Vagina (tissue), 2 donors: ENCODE data around the gene SLC35G6. TPM values are rescaled to one million over a fixed set of nuclear protein-coding genes. Genes with fewer than 3 reads are reported as not detected.

Experiments
- DNase-seq, 2 donors: peaks; one replicate each; pipeline ENCODE4 v3.0.0-alpha.2; 2017; ENCODE audit errors: extremely low spot score in 2 of 2
- H3K27ac ChIP-seq: fragments of 200-600 bp; sonication (generic); one replicate; pipeline ENCODE4 v1.5.1; 2019
- H3K27me3 ChIP-seq: fragments of 200-600 bp; sonication (generic); one replicate; pipeline ENCODE4 v1.5.1; 2019
- H3K36me3 ChIP-seq, 2 donors: fragments of 200-600 bp; sonication (generic); one replicate each; pipeline ENCODE4 v1.5.1; 2017 to 2019
- H3K4me1 ChIP-seq: fragments of 200-600 bp; sonication (generic); one replicate; pipeline ENCODE4 v1.5.1; 2019
- H3K4me3 ChIP-seq, 2 donors: fragments of 200-600 bp; sonication (generic); 1 replicate in 1 of 2; 2 replicates in 1 of 2; pipeline ENCODE4 v1.5.1; 2016 to 2019
- H3K9me3 ChIP-seq: fragments of 200-600 bp; sonication (generic); one replicate; pipeline ENCODE4 v1.5.1; 2019
- CTCF ChIP-seq, 3 experiments: fragments of 450-650 bp in 2 of 3; fragments of 200-600 bp in 1 of 3; sonication (generic) in 1 of 3; IDR thresholded peaks; one replicate each; pipeline ENCODE4 v1.5.1; 2017 to 2019; ENCODE audit warnings: antibody characterized with exemption in 3 of 3, mild to moderate bottlenecking in 2 of 3, moderate library complexity in 2 of 3
- POLR2A ChIP-seq, 2 donors: fragments of 450-650 bp; IDR thresholded peaks; one replicate each; pipeline ENCODE4 v1.6.1; 2017; ENCODE audit warnings: antibody characterized with exemption in 2 of 2, mild to moderate bottlenecking in 2 of 2, moderate library complexity in 2 of 2
- POLR2AphosphoS5 ChIP-seq, 2 donors: sonication (generic); formaldehyde crosslinking; IDR thresholded peaks; one replicate each; pipeline ENCODE4 v1.9.0; 2017; ENCODE audit warnings: antibody characterized with exemption in 2 of 2, mild to moderate bottlenecking in 2 of 2, low read depth in 1 of 2; ENCODE audit not compliant: insufficient read depth in 1 of 2
- intact Hi-C: fragments of 100-400 bp; cut with DNase I; formaldehyde crosslinking; loops from one replicate; pipeline ENCODE4 v1.15.1; 2023
- total RNA-seq: library from RNA; depleted of rRNA; stranded (reverse); fragments of >200 nt; gene quantifications from one replicate; pipeline ENCODE4 v1.2.3, GENCODE V29; 2016

The SLC35G6 gene
- total RNA-seq, 1 donor from 2014 or later: not detected

- no peak overlapping the region for H3K4me3 ChIP-seq
- H3K4me1 ChIP-seq: peaks cover 5% of the 10 kb centered on the region
- TF ChIP-seq POLR2A (IDR thresholded peaks at IDR 0.05) (no peak), POLR2AphosphoS5 (IDR thresholded peaks at IDR 0.05; ENCODE audit: insufficient read depth in 1 of 2, low read depth in 1 of 2) (no peak), CTCF (IDR thresholded peaks at IDR 0.05) (no peak)
- intact Hi-C loops: loop anchor here (5.0 kb wide), 1 partner anchor 46 kb away; the partner anchor contains the start of gene SENP3
- H3K36me3 ChIP-seq: peaks cover 0 to 35% of the 10 kb centered on the region in 2 donors
- H3K9me3 ChIP-seq: no peaks in the 10 kb centered on the region
- no peak overlapping the region for H3K27ac ChIP-seq
- no peak for DNase-seq
- no peaks in the 10 kb centered on the region for H3K27me3 ChIP-seq
Measured at GRCh38 chr17:7515911-7516610, 34.8 kb downstream of the SLC35G6 start.

GRCh38 chr17:7523033-7523432, 41.8 kb downstream of the SLC35G6 start:
- no peak for DNase-seq
- Histone ChIP-seq H3K9me3 (no peaks in the 10 kb centered on the region), H3K4me1 (no peaks in the 10 kb centered on the region), H3K27me3 (no peaks in the 10 kb centered on the region), H3K36me3 (no peaks in the 10 kb centered on the region), H3K4me3 (no peak overlapping the region), H3K27ac (no peak overlapping the region)
- intact Hi-C loops: no loop called here
- TF ChIP-seq POLR2AphosphoS5 (IDR thresholded peaks at IDR 0.05; ENCODE audit: insufficient read depth in 1 of 2, low read depth in 1 of 2) (no peak), CTCF (IDR thresholded peaks at IDR 0.05) (no peak), POLR2A (IDR thresholded peaks at IDR 0.05) (no peak)

GRCh38 chr17:7528842-7529241, 47.6 kb downstream of the SLC35G6 start:
- H3K9me3 ChIP-seq: no peaks in the 10 kb centered on the region
- H3K27ac ChIP-seq: no peak overlapping the region
- no peaks in the 10 kb centered on the region for H3K27me3 ChIP-seq
- no peaks in the 10 kb centered on the region for H3K4me1 ChIP-seq
- no peaks in the 10 kb centered on the region for H3K36me3 ChIP-seq
- intact Hi-C loops: no loop called here
- no peak overlapping the region for H3K4me3 ChIP-seq
- DNase-seq: no peak
- TF ChIP-seq CTCF (IDR thresholded peaks at IDR 0.05) (no peak), POLR2A (IDR thresholded peaks at IDR 0.05) (no peak), POLR2AphosphoS5 (IDR thresholded peaks at IDR 0.05; ENCODE audit: insufficient read depth in 1 of 2, low read depth in 1 of 2) (no peak)

GRCh38 chr17:7530023-7530900, 49.0 kb downstream of the SLC35G6 start:
- H3K27ac ChIP-seq: no peak overlapping the region
- H3K4me3 ChIP-seq: no peak overlapping the region
- intact Hi-C loops: no loop called here
- no peaks in the 10 kb centered on the region for H3K4me1 ChIP-seq
- H3K27me3 ChIP-seq: no peaks in the 10 kb centered on the region
- H3K36me3 ChIP-seq: no peaks in the 10 kb centered on the region
- no peaks in the 10 kb centered on the region for H3K9me3 ChIP-seq
- no peak for DNase-seq
- TF ChIP-seq POLR2AphosphoS5 (IDR thresholded peaks at IDR 0.05; ENCODE audit: insufficient read depth in 1 of 2, low read depth in 1 of 2) (no peak), POLR2A (IDR thresholded peaks at IDR 0.05) (no peak), CTCF (IDR thresholded peaks at IDR 0.05) (no peak)

Other genes starting within 250 kb of the SLC35G6 start
- 53.0 TPM for gene DVL2, start 246.9 kb upstream of the SLC35G6 start, total RNA-seq
- gene PHF23, start 242.0 kb upstream of the SLC35G6 start, total RNA-seq: 24.8 TPM
- 395 TPM for gene GABARAP, start 239.0 kb upstream of the SLC35G6 start, total RNA-seq
- gene CTDNEP1, start 229.7 kb upstream of the SLC35G6 start, total RNA-seq: 64.6 TPM
- 30.9 TPM for gene ELP5, start 229.2 kb upstream of the SLC35G6 start, total RNA-seq
- gene CLDN7, start 219.0 kb upstream of the SLC35G6 start, total RNA-seq: 75.9 TPM
- gene SLC2A4, start 199.7 kb upstream of the SLC35G6 start, total RNA-seq: 3.2 TPM
- gene YBX2, start 186.8 kb upstream of the SLC35G6 start, total RNA-seq: 0.25 TPM
- gene EIF5A, start 173.8 kb upstream of the SLC35G6 start, total RNA-seq: 238 TPM
- gene GPS2, start 166.1 kb upstream of the SLC35G6 start, total RNA-seq: 51.1 TPM
- gene NEURL4, start 152.1 kb upstream of the SLC35G6 start, total RNA-seq: 22.6 TPM
- gene ACAP1, start 144.9 kb upstream of the SLC35G6 start, total RNA-seq: 7.6 TPM
- gene KCTD11, start 129.3 kb upstream of the SLC35G6 start, total RNA-seq: 12.5 TPM
- gene TMEM95, start 126.3 kb upstream of the SLC35G6 start, total RNA-seq: not detected
- 10.1 TPM for gene TNK1, start 100.4 kb upstream of the SLC35G6 start, total RNA-seq
- 37.1 TPM for gene PLSCR3, start 86.9 kb upstream of the SLC35G6 start, total RNA-seq
- gene TMEM256, start 77.3 kb upstream of the SLC35G6 start, total RNA-seq: 118 TPM
- gene NLGN2, start 73.6 kb upstream of the SLC35G6 start, total RNA-seq: 25.5 TPM
- not detected for gene SPEM1, start 61.1 kb upstream of the SLC35G6 start, total RNA-seq
- gene SPEM2, start 55.8 kb upstream of the SLC35G6 start, total RNA-seq: not detected
- not detected for gene SPEM3, start 52.6 kb upstream of the SLC35G6 start, total RNA-seq
- gene TMEM102, start 46.0 kb upstream of the SLC35G6 start, total RNA-seq: 9.8 TPM
- gene FGF11, start 41.9 kb upstream of the SLC35G6 start, total RNA-seq: 10.8 TPM
- gene CHRNB1, start 36.4 kb upstream of the SLC35G6 start, total RNA-seq: 5.9 TPM
- gene ZBTB4, start 1.8 kb upstream of the SLC35G6 start, total RNA-seq: 38.1 TPM
- gene POLR2A, start 2.9 kb downstream of the SLC35G6 start, total RNA-seq: 118 TPM
- 60.6 TPM for gene TNFSF12, start 67.6 kb downstream of the SLC35G6 start, total RNA-seq
- 20.1 TPM for gene TNFSF13, start 77.3 kb downstream of the SLC35G6 start, total RNA-seq
- gene SENP3, start 80.5 kb downstream of the SLC35G6 start, total RNA-seq: 60.2 TPM
- 40.0 TPM for gene CD68, start 98.2 kb downstream of the SLC35G6 start, total RNA-seq
- 73.4 TPM for gene MPDU1, start 102.4 kb downstream of the SLC35G6 start, total RNA-seq
- gene SOX15, start 108.6 kb downstream of the SLC35G6 start, total RNA-seq: 44.4 TPM
- gene FXR2, start 133.5 kb downstream of the SLC35G6 start, total RNA-seq: 36.1 TPM
- 69.7 TPM for gene SAT2, start 146.4 kb downstream of the SLC35G6 start, total RNA-seq
- not detected for gene SHBG, start 148.7 kb downstream of the SLC35G6 start, total RNA-seq
- gene ATP1B2, start 169.5 kb downstream of the SLC35G6 start, total RNA-seq: 2.7 TPM
- gene TP53, start 206.0 kb downstream of the SLC35G6 start, total RNA-seq: 18.7 TPM
- gene WRAP53, start 207.0 kb downstream of the SLC35G6 start, total RNA-seq: 7.6 TPM
- 2.7 TPM for gene EFNB3, start 223.8 kb downstream of the SLC35G6 start, total RNA-seq
- 0.49 TPM for gene DNAH2, start 236.3 kb downstream of the SLC35G6 start, total RNA-seq